A673 (cell line): Measurements from ENCODE around the gene CSN3. TPM values are rescaled to one million over a fixed set of nuclear protein-coding genes. Genes with fewer than 3 reads are reported as not detected.
"Not testable (repeated sequence)": the region's sequence is repeated elsewhere in the genome, so short reads cannot be mapped to it uniquely, and the experiment has no call there.

Experiments used
- Bru-seq: library from RNA; stranded (reverse); fragments of 400-500 nt; gene quantifications from one replicate; lab custom pipeline; 2021; lab: Mats Ljungman, UMichigan
- BruChase-seq, 2 experiments: library from RNA; stranded (reverse); fragments of 400-500 nt; gene quantifications; one replicate each; lab custom pipeline; 2021; lab: Mats Ljungman, UMichigan
- BruUV-seq: library from RNA; stranded (reverse); fragments of 400-500 nt; replicated peaks from 2 replicates; lab custom pipeline; 2021; lab: Mats Ljungman, UMichigan
- CTCF ChIA-PET: fragments of 300-600 bp; sonication (Branson Sonifier 250); formaldehyde crosslinking; loops from one replicate; lab custom pipeline; 2022; ENCODE audit warnings: antibody characterized with exemption; lab: Charles Lee
- POLR2A ChIA-PET: fragments of 300-600 bp; sonication (Branson Sonifier 250); formaldehyde crosslinking; loops from one replicate; lab custom pipeline; 2022; ENCODE audit warnings: antibody characterized with exemption; ENCODE audit not compliant: low non-redundant PET; lab: Charles Lee
- DNase-seq: peaks from one replicate; pipeline ENCODE4 v3.0.0-alpha.2; 2015; ENCODE audit warnings: low spot score
- H3K27ac ChIP-seq: fragments of 200-600 bp; sonication (generic); 2 replicates; pipeline ENCODE4 v1.5.1; 2016; ENCODE audit warnings: mixed run types, low read depth, mild to moderate bottlenecking, mixed read lengths, antibody characterized with exemption, low read length; ENCODE audit not compliant: poor library complexity, severe bottlenecking
- H3K27me3 ChIP-seq: fragments of 200-600 bp; sonication (generic); replicated peaks from 2 replicates; pipeline ENCODE4 v1.6.1; 2017; ENCODE audit warnings: mixed run types, low read depth, mild to moderate bottlenecking, mixed read lengths, antibody characterized with exemption, low read length; ENCODE audit not compliant: insufficient read depth, poor library complexity
- H3K36me3 ChIP-seq: fragments of 200-600 bp; sonication (generic); 2 replicates; pipeline ENCODE4 v1.6.1; 2016; ENCODE audit warnings: mixed run types, mild to moderate bottlenecking, mixed read lengths, antibody characterized with exemption, low read length; ENCODE audit not compliant: insufficient read depth, poor library complexity, severe bottlenecking
- H3K4me1 ChIP-seq: fragments of 200-600 bp; sonication (generic); 2 replicates; pipeline ENCODE4 v1.6.1; 2017; ENCODE audit warnings: mixed run types, mild to moderate bottlenecking, mixed read lengths, antibody characterized with exemption, low read length; ENCODE audit not compliant: insufficient read depth, poor library complexity, severe bottlenecking
- H3K4me3 ChIP-seq: fragments of 200-600 bp; sonication (generic); 2 replicates; pipeline ENCODE4 v1.5.1; 2016; ENCODE audit warnings: low read depth, mixed run types, mild to moderate bottlenecking, mixed read lengths, low read length; ENCODE audit not compliant: poor library complexity, severe bottlenecking
- H3K9me3 ChIP-seq: fragments of 200-600 bp; sonication (generic); 2 replicates; pipeline ENCODE4 v1.6.1; 2016; ENCODE audit warnings: mixed run types, low read depth, mild to moderate bottlenecking, mixed read lengths, antibody characterized with exemption, low read length; ENCODE audit not compliant: poor library complexity, severe bottlenecking
- EZH2 ChIP-seq: fragments of 200-600 bp; sonication (generic); IDR thresholded peaks from 2 replicates; pipeline ENCODE4 v1.6.1; 2017; ENCODE audit warnings: borderline replicate concordance, low read depth, mild to moderate bottlenecking, mixed read lengths, antibody characterized with exemption, low read length; ENCODE audit not compliant: poor library complexity, severe bottlenecking
- intact Hi-C: fragments of 100-400 bp; cut with micrococcal nuclease; formaldehyde crosslinking; loops from one replicate; pipeline ENCODE4 v1.10.0; 2022; ENCODE audit not compliant: unreplicated experiment
- long read RNA-seq: library from polyadenylated mRNA; stranded (forward); transcript quantifications from one replicate; pipeline ENCODE4 v2.0.0, GENCODE V29; 2022
- total RNA-seq: library from RNA; stranded (reverse); gene quantifications from 2 replicates; pipeline ENCODE4 v1.2.3, GENCODE V29; 2021
- TF ChIP-seq, protein P1 (sequence below): fragments of 300-800, 200-600 bp; sonication (generic); conservative IDR thresholded peaks from 2 replicates; pipeline ENCODE4 v1.5.1; 2017; ENCODE audit warnings: low read depth, mild to moderate bottlenecking, antibody characterized with exemption, low read length, moderate library complexity, mixed read lengths

The CSN3 gene, protein sequence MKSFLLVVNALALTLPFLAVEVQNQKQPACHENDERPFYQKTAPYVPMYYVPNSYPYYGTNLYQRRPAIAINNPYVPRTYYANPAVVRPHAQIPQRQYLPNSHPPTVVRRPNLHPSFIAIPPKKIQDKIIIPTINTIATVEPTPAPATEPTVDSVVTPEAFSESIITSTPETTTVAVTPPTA
- total RNA-seq (not detected in 2 replicates), Bru-seq, nascent RNA (not detected), BruChase-seq, experiment 1, labeled RNA remaining after a 2-hour chase (not detected), BruChase-seq, experiment 2, labeled RNA remaining after a 6-hour chase (not detected)
- long read RNA-seq, result 0 reads

DNA sequence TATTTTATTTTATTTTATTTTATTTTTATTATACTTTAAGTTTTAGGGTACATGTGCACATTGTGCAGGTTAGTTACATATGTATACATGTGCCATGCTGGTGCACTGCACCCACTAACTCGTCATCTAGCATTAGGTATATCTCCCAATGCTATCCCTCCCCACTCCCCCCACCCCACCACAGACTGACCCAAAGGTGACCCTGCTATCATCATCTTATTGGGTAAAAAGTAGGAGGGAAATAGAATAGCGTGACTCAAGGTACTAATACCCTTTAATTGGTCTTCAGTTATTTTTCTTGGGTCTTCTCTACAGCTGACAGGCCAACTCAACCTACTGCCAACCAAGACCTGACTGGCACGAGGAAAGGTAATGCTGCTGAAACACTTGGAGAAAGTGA, at the start of gene CSN3:
Gene CSN3, plus strand, starts transcription at position 301 of the 400 bp plus-strand sequence. CDS start 2,223 bp downstream, outside the sequence.
- H3K4me1 ChIP-seq, H3K4me3 ChIP-seq, H3K36me3 ChIP-seq, DNase-seq, POLR2A ChIA-PET, H3K9me3 ChIP-seq, BruUV-seq, intact Hi-C loops, H3K27me3 ChIP-seq, H3K27ac ChIP-seq, CTCF ChIA-PET: not testable (repeated sequence)

DNA sequence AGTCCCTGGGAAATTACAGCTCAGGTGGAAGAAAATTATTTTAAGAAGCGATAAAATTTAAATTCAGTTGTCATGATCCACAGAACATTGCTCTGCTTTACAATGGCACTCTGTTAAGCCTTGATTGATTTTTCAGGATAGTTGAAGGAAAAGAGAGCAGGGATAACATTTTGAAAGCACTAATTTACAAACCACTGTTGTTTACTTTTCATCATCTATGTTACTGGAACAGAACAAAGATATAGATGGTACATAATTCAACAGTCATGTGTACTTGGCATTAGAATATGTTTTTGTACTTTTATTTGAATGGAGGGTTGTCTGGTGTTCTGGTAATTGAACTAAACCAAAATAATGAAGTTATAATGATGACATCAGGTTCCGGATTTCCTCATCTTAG, 49.5 kb upstream of the CSN3 start:
- no TSS peak for BruUV-seq
- no peak for TF ChIP-seq EZH2
- TF ChIP-seq, protein P1, sequence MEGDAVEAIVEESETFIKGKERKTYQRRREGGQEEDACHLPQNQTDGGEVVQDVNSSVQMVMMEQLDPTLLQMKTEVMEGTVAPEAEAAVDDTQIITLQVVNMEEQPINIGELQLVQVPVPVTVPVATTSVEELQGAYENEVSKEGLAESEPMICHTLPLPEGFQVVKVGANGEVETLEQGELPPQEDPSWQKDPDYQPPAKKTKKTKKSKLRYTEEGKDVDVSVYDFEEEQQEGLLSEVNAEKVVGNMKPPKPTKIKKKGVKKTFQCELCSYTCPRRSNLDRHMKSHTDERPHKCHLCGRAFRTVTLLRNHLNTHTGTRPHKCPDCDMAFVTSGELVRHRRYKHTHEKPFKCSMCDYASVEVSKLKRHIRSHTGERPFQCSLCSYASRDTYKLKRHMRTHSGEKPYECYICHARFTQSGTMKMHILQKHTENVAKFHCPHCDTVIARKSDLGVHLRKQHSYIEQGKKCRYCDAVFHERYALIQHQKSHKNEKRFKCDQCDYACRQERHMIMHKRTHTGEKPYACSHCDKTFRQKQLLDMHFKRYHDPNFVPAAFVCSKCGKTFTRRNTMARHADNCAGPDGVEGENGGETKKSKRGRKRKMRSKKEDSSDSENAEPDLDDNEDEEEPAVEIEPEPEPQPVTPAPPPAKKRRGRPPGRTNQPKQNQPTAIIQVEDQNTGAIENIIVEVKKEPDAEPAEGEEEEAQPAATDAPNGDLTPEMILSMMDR, result no peak
- H3K9me3 ChIP-seq, result no peaks in the 10 kb centered on the region
- POLR2A ChIA-PET, result interaction anchor here (0.8 kb wide), 1 partner anchor 275 kb away, joined by 3 read pairs; no protein-coding TSS in a partner anchor
- DNase-seq, result no peak
- intact Hi-C loops, result no loop called here
- H3K4me3 ChIP-seq, result no peak overlapping the region
- CTCF ChIA-PET, result no interaction called here
- H3K4me1 ChIP-seq, result no peaks in the 10 kb centered on the region
- no peak overlapping the region for H3K27ac ChIP-seq
- H3K36me3 ChIP-seq, result no peaks in the 10 kb centered on the region
- H3K27me3 ChIP-seq, result no peaks in the 10 kb centered on the region

DNA sequence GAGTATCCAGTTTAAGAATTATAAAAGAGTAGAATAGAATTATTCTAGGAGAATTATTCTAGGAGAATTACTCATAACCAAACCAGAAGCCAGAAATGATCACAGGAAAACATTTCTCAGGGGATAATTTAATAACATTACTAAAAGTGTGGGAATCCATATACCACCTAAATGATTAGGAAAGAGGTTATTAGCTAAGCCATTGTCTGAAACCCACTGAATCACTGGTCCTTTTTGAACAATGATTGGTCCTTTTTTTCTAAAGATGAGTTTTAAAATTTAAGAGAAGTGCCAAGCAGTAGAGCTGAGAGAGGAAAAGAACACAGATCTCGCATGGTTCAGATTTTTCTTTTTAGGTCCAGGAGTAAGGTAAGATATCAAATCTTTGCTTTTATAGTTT, 47.0 kb upstream of the CSN3 start, which contains the start of gene ODAM:
Gene ODAM, plus strand, starts transcription at position 301 of the 400 bp plus-strand sequence. CDS start 819 bp downstream, outside the sequence.
- H3K4me1 ChIP-seq, result no peaks in the 10 kb centered on the region
- H3K9me3 ChIP-seq, result no peaks in the 10 kb centered on the region
- no peak for TF ChIP-seq EZH2
- TF ChIP-seq, protein P1, result no peak
- CTCF ChIA-PET, result no interaction called here
- intact Hi-C loops, result no loop called here
- BruUV-seq, result no TSS peak
- no peaks in the 10 kb centered on the region for H3K36me3 ChIP-seq
- no peak within 1 kb of the TSS for H3K4me3 ChIP-seq
- POLR2A ChIA-PET, result no interaction called here
- H3K27me3 ChIP-seq, result no peaks in the 10 kb centered on the region
- no peak within 1 kb of the TSS for H3K27ac ChIP-seq
- DNase-seq, result no peak
